Stimulated activated CD4-positive, alpha-beta T cell treated with anti-CD3 and anti-CD28 coated beads, TNF-alpha, amount 100 ng/mL, for 48 hours (primary cell): ENCODE measurements around the gene SPHK2.

Experiments used
- DNase-seq, 3 donors: peaks; one replicate each; pipeline ENCODE4 v3.0.0-alpha.2; 2020; ENCODE audit warnings: low read depth in 3 of 3

SPHK2 gene

GRCh38 chr19:48603449-48603848, 15.9 kb upstream of the SPHK2 start:
- no peak for DNase-seq

GRCh38 chr19:48603850-48604249, 15.5 kb upstream of the SPHK2 start:
- no peak for DNase-seq

GRCh38 chr19:48606463-48607358, 12.6 kb upstream of the SPHK2 start, which contains the start of gene SPACA4:
TSS of gene SPACA4 (plus strand) at chr19:48606742. CDS start at chr19:48606979, 237 bp downstream.
- no peak for DNase-seq

- no peak for DNase-seq
Observed at GRCh38 chr19:48607359-48607755, 11.9 kb upstream of the SPHK2 start.

GRCh38 chr19:48608798-48609263, 10.5 kb upstream of the SPHK2 start:
- no peak for DNase-seq

- DNase-seq, result no peak
Observed at GRCh38 chr19:48609571-48610108, 9.7 kb upstream of the SPHK2 start.

- no peak for DNase-seq
Observed at GRCh38 chr19:48611872-48612271, 7.4 kb upstream of the SPHK2 start.

GRCh38 chr19:48613024-48613851, 6.1 kb upstream of the SPHK2 start:
- no peak for DNase-seq

- no peak for DNase-seq
Observed at GRCh38 chr19:48613852-48614435, 5.4 kb upstream of the SPHK2 start.

GRCh38 chr19:48614436-48615230, 4.7 kb upstream of the SPHK2 start, which contains the start of gene FAM83E:
TSS of gene FAM83E (minus strand) at chr19:48615076. CDS start at chr19:48613372, 1,704 bp downstream.
- DNase-seq, result no peak

GRCh38 chr19:48615231-48616040, 3.9 kb upstream of the SPHK2 start:
- no peak for DNase-seq

GRCh38 chr19:48616041-48616436, 3.3 kb upstream of the SPHK2 start:
- no peak for DNase-seq

- DNase-seq, result no peak
Observed at GRCh38 chr19:48616491-48617056, 2.7 kb upstream of the SPHK2 start.

- no peak for DNase-seq
Observed at GRCh38 chr19:48617146-48617937, 2.0 kb upstream of the SPHK2 start.

GRCh38 chr19:48618278-48618915, 909 bp upstream of the SPHK2 start:
- DNase-seq, result no peak

GRCh38 chr19:48619692-48620585, 633 bp downstream of the SPHK2 start:
- no peak for DNase-seq

GRCh38 chr19:48623556-48624066, 4.3 kb downstream of the SPHK2 start:
- no peak for DNase-seq
